Left hindlimb (tissue), 1 donor: Measurements from ENCODE around the gene MTHFSD.

Experiments
- DNase-seq: peaks from one replicate; pipeline ENCODE4 v3.0.0-alpha.2; 2018

MTHFSD gene

GRCh38 chr16:86511317-86512161, 43.5 kb downstream of the MTHFSD start:
- DNase-seq = no peak

DNA sequence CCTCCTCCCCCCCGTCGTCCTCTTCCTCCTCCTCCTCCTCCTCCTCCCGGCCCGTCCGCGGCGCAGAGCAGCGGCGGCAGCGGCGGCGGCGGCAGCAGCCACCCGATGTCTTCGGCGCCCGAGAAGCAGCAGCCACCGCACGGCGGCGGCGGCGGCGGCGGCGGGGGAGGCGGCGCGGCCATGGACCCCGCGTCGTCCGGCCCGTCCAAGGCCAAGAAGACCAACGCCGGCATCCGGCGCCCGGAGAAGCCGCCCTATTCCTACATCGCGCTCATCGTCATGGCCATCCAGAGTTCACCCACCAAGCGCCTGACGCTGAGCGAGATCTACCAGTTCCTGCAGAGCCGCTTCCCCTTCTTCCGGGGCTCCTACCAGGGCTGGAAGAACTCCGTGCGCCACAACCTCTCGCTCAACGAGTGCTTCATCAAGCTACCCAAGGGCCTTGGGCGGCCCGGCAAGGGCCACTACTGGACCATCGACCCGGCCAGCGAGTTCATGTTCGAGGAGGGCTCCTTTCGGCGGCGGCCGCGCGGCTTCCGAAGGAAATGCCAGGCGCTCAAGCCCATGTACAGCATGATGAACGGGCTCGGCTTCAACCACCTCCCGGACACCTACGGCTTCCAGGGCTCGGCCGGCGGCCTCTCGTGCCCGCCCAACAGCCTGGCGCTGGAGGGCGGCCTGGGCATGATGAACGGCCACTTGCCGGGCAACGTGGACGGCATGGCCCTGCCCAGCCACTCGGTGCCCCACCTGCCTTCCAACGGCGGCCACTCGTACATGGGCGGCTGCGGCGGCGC, 44.4 kb downstream of the MTHFSD start, which contains the start of gene FOXF1:
FOXF1 (plus strand) TSS at position 63 of the 797 bp plus-strand sequence; CDS start at position 106, 43 bp downstream.
- no peak for DNase-seq

DNA sequence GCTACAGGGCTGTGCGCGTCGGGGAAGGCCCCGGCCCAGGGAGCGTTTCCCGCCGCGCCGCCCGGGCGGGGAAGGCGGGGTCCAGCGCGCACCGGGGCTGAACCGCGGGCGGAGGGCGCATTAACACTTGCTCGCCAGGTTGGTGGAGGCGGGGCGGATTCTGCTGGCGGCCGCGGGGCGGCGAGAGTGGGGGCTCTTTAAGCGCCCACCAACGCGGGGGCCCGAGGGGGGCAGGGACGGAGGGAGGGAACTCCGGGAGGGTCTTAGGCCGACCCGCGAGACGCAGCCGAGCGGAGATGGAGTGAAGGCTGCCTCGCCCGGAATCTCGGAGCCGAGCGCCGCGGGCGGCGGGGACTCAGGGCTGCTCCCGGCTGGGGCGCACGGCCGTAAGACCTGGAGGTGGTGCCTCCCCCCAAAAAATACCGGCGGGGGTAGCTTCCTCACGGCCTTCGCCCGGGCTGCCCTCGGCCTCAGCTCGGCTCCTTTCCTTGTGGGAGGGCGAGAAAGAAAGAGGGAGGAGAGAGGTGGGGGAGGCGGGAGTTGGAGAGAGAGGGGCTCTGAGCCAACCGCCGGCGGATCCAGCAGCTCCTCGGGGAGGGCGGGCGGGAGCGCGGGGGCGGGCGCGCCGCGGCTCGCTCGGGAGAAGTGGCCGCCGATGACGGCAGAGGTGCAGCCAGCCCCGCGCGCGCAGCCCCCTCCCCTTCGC, 45.1 kb downstream of the MTHFSD start:
- peak; percentile 66 for DNase-seq

DNA sequence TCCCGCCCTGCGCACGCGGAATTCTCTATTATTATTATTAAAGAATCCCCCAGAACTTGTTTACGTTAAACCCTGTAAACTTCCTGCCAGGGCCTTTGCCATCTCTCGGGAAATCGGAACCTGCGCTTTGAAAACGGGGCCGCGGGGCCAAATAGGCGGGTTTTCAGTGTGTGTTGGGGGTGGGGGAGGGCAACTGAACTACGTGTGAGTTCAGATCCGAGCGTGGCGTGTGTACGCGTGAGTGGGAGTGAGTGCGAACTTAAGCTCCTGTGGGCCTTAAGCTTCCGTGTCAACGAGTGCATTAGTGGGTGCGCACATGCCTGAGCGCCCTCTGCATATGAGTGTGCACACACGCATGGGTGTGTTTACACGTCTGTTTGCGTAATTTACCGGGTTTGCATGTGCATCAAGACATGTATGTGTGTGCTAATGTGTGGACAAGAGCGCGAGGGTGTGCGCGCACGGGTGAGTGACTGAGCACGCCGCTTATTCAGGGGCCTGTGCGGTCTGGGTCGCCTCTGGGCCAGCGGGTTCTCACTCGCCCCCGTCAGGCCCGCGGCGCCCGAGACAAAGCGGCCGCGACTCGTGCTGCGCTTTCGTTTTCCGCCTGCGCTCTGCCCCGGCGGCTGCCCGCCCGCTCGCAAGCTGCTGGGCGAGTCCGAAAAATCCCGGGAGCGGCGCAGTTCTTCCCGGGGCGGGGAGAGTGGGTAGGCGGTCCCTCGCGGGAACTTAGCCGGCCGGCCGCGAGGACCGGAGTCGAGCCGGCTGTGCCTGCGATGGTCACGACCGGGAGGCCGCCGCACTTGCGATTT, 45.9 kb downstream of the MTHFSD start:
- DNase-seq = no peak

GRCh38 chr16:86508028-86508946, 46.7 kb downstream of the MTHFSD start:
- DNase-seq = no peak

GRCh38 chr16:86507173-86508027, 47.6 kb downstream of the MTHFSD start:
- no peak for DNase-seq

DNA sequence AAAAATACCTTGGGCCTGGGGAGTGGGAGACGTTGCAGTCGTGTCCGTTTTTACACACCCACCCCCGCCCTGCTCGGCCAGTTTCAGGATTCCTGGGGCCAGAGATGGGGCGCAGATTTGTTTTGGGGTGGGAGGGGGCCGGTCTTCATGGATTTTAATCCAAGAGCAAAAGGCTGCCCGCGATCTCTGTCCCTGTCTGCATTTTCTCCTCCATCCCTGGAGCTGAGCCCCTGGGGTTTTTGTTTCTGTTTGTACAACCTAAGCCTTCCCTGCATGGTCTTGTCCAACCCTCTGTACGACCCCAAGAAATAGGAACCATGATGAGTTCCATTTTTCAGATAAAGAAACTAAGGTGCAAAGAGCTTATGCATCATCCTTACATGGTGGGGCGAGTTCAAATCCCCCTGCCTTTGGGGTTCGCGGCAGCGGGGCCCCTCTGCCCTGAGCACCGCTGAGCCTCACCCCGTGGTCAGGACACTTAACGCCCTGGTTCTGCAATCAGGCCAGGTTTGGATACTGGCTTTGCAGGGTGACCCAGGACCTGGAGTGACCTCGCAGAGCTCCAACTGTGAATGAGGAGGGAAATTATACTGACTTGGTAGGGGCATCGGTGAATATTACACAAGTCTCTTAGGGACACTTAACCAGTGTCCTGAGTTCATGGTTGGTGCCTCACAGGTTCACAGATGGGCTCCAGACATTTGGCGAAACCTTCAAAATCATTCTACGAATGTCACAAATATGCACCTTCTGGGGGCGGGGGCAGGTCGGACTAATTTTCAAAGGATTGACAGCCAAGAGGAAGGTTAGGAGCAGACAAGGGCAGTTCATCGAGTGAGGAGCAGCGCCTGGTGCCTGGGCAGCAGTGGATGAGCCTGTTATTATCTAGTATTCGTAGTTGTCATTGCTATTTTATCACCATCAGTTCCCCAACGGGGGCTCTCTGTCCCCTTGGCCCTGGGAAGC, 48.9 kb downstream of the MTHFSD start:
- no peak for DNase-seq

DNA sequence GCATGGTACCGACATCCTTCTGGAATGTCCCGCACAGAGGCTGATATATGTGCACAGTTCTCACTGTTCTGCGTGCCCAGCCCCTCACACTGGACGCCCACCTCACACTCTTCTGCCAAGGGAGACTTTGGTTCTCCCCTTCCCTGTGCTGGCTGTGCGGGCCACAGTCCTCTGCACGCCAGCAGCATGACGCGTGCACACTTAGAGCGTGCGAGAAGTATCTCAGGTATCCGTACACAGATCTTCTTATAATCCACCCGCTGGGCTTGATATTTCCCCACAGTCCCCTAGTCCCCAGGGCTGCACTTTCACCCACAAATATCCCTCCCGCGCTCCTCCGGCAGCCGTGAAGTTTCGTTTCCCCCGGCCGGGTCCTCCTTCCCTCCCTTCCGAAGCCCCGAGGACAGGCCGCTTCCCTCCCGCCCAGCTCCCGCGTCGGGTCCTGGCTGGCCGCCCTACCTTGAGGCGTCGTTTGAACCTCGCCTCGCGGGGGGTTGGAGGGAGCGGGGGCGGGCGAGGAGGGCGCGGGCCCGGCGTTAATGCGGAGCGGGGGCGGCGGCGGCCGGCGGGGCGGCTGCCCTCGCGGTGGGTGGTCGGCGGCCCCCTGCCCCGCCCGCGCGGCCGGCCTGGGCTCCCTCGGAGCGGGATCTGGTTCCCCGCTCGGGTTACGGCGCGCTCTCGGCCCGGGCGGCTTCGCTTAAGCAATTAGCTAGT, 49.7 kb downstream of the MTHFSD start:
- DNase-seq = no peak

DNA sequence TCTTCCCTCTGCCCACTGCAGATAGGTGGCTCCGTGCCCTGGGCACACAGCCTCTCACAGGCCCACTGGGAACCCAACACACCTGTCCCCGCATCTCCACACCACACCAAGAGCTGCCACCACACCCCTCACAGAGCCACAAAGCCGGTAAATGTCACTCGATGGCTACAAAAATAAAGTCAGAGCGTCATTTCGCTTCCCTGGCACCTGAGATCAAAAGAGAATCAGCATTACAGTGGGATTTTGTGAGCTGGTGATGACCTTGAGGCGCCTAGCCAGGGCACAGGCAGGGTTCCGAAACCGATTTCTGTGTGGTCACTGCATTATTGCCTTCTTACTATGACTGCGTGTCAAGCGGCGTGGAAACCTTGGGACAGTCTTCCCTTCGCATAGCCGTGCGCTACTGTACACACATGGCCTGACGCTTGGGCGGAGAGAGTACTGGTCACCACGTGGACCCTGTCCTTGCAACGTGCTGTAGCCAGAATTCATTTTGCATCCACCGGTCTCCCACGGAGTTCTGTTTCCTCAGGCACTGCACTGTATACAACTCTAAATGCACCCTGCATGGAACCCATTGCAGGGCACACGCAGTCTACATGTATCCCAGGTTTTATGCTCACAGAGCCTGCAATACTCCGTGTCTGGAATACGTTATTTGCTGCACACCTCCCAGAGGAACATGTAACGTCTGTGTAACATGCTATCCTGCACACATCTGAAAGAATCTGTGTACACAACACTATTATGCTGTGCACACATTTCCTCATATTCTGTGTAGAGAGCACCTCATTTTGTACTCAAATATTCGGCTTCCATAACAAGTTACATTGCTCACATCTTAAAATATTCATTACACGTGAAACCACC, 50.5 kb downstream of the MTHFSD start:
- no peak for DNase-seq

DNA sequence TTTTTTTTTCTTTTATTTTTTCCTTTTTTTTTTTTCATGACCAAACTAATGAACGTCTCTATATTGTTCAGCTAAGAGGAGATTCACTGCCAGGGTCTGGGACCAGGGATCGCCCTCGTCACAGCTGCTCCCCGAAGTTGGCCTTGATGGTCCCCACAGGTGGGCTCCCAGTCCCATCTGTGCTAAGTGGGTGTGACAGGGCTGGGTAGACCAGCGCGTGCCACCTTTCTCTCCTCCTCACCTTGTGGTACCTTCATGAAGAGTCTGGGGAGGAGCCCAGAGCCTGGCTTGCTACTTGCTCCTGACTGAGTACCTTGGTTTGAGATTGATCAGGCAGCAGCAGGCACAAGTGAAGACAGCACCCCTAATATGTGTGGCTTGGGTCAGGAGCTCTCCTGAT, 51.2 kb downstream of the MTHFSD start:
- DNase-seq = no peak

DNA sequence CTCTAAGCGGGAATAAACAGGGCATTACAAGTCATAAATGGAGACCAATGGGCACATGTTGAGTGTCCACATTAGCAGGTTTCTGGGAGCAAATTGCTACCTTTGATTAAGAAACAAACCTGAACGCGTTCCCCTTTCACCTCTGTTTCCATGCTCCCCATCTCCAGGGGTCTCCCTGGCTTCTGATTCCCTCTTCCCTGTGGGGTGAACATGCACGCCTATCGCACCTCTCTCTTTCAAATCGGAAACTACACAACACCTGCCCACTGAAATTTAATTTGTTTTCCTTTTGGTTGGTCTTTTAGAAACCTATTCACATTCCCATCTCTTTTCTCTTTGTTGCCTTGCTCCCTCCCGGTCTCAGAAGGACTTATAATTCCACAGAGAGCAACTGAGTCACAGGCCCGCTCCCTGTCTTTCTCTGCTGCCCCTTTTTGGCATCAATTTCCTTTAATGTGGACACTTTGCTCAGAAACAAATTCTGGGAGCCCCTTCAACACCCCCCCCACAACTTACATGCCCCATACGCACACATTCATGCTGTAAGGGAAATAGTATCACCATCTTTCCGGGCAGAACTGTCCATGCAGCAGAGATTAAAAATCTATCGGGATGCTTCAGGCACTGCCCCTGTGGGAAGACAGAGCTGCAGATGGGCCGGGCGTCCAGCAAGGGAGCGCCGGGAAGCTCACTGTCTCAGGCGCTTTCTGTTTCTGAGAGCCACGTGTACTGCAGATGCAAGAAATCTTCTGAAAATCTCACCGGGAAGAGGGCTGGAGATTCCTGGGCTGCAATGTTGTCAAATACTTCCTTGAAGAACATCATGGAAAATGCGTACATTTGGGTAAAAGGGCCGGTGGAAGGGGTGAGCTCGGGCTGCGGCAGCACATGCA, 51.9 kb downstream of the MTHFSD start:
- no peak for DNase-seq

GRCh38 chr16:86501989-86502855, 52.8 kb downstream of the MTHFSD start:
- DNase-seq = no peak

GRCh38 chr16:86500708-86501510, 54.1 kb downstream of the MTHFSD start:
- DNase-seq = no peak
